Activated CD4-positive, alpha-beta T cell treated with anti-CD3 and anti-CD28 coated beads for 36 hours (primary cell): Measurements from ENCODE around the gene EIF2B4. TPM values are rescaled to one million over a fixed set of nuclear protein-coding genes. Genes with fewer than 3 reads are reported as not detected.

Experiments used
- ATAC-seq: fragments of 200-7000 bp; cut with Tn5 transposase; one replicate; pipeline ENCODE4 v1.10.0; 2021; ENCODE audit warnings: mild to moderate bottlenecking, moderate library complexity
- CTCF ChIA-PET: fragments of 350-600 bp; sonication (Branson Sonifier 250); formaldehyde crosslinking; loops from one replicate; lab custom pipeline; 2021; ENCODE audit warnings: antibody characterized with exemption; lab: Charles Lee
- POLR2A ChIA-PET: fragments of 350-600 bp; sonication (Branson Sonifier 250); formaldehyde crosslinking; loops from one replicate; lab custom pipeline; 2021; ENCODE audit warnings: antibody characterized with exemption, inconsistent platforms; lab: Charles Lee
- DNase-seq: peaks from one replicate; pipeline ENCODE4 v3.0.0-alpha.2; 2020
- H3K27ac Mint-ChIP-seq: one replicate; pipeline ENCODE4 v1.8.0; 2021; ENCODE audit warnings: mixed read lengths
- H3K27me3 Mint-ChIP-seq: one replicate; pipeline ENCODE4 v1.8.0; 2021; ENCODE audit warnings: mixed read lengths
- H3K36me3 Mint-ChIP-seq: one replicate; pipeline ENCODE4 v1.8.0; 2021; ENCODE audit warnings: low read depth, mixed read lengths
- H3K4me1 Mint-ChIP-seq: one replicate; pipeline ENCODE4 v1.8.0; 2021; ENCODE audit warnings: mixed read lengths
- H3K4me3 Mint-ChIP-seq: one replicate; pipeline ENCODE4 v1.8.0; 2021; ENCODE audit warnings: mild to moderate bottlenecking, moderate library complexity, mixed read lengths
- H3K9me3 Mint-ChIP-seq: one replicate; pipeline ENCODE4 v1.8.0; 2021; ENCODE audit warnings: low read depth, mixed read lengths
- intact Hi-C, 2 experiments: fragments of 100-400 bp; cut with DNase I in 1 of 2; cut with micrococcal nuclease in 1 of 2; formaldehyde crosslinking; loops; one replicate each; pipeline versions ENCODE4 v1.14.2 to v1.15.1; 2022 to 2024; cut with DNase I, micrococcal nuclease
- total RNA-seq, 2 experiments: library from RNA; stranded (reverse); gene quantifications; one replicate each; pipeline ENCODE4 v1.2.3, GENCODE V29; 2021

Gene EIF2B4
- total RNA-seq, 2 experiments from 2014 or later: 31.0 to 39.2 TPM

- ATAC-seq: no peak
- POLR2A ChIA-PET: no interaction called here
- no peaks in the 10 kb centered on the region for H3K27me3 Mint-ChIP-seq
- CTCF ChIA-PET: interaction anchor here (0.6 kb wide), 2 partner anchors 435 to 1188 kb away, joined by 3 read pairs; no protein-coding TSS in a partner anchor
- no peak overlapping the region for H3K4me3 Mint-ChIP-seq
- DNase-seq: no peak
- peaks cover 34% of the 10 kb centered on the region for H3K4me1 Mint-ChIP-seq
- intact Hi-C loops: no loop called here
- peaks cover 73% of the 10 kb centered on the region for H3K36me3 Mint-ChIP-seq
- H3K9me3 Mint-ChIP-seq: no peaks in the 10 kb centered on the region
- no peak overlapping the region for H3K27ac Mint-ChIP-seq
These were observed 6.9 kb upstream of the EIF2B4 start for GRCh38 chr2:27376866-27377617.

- Mint-ChIP-seq H3K4me3 (no peak overlapping the region), H3K27me3 (no peaks in the 10 kb centered on the region), H3K4me1 (peaks cover 34% of the 10 kb centered on the region), H3K36me3 (peaks cover 70% of the 10 kb centered on the region), H3K9me3 (no peaks in the 10 kb centered on the region), H3K27ac (no peak overlapping the region)
- intact Hi-C loops: no loop called here
- no peak for DNase-seq
- ChIA-PET CTCF (interaction anchor here (0.6 to 0.7 kb wide), 2 partner anchors 9 to 1031 kb away, joined by 3 to 4 read pairs; no protein-coding TSS in a partner anchor), POLR2A (no interaction called here)
- no peak for ATAC-seq
These were observed 6.2 kb upstream of the EIF2B4 start for GRCh38 chr2:27376151-27376865.

- Mint-ChIP-seq H3K27ac (no peak overlapping the region), H3K27me3 (no peaks in the 10 kb centered on the region)
- CTCF ChIA-PET: interaction anchor here (0.6 to 0.7 kb wide), 2 partner anchors 8 to 1030 kb away, joined by 3 to 4 read pairs; no protein-coding TSS in a partner anchor
These were observed 5.5 kb upstream of the EIF2B4 start for GRCh38 chr2:27375513-27376099.

GRCh38 chr2:27373567-27373966 lies 3.4 kb upstream of the EIF2B4 start:
- peak overlapping the region; percentile 17 for H3K27ac Mint-ChIP-seq
- ATAC-seq: no peak
- peaks cover 53% of the 10 kb centered on the region for H3K36me3 Mint-ChIP-seq
- ChIA-PET CTCF (no interaction called here), POLR2A (no interaction called here)
- no peaks in the 10 kb centered on the region for H3K27me3 Mint-ChIP-seq
- H3K4me3 Mint-ChIP-seq: no peak overlapping the region
- intact Hi-C loops: loop anchor here in 1 of 2 experiments (5.0 kb wide), 1 partner anchor 519 kb away; the partner anchor contains the start of genes BABAM2 and RBKS
- H3K4me1 Mint-ChIP-seq: peaks cover 25% of the 10 kb centered on the region
- DNase-seq: no peak
- no peaks in the 10 kb centered on the region for H3K9me3 Mint-ChIP-seq

More at GRCh38 chr2:27375513-27376099, 5.5 kb upstream of the EIF2B4 start:
- peaks cover 28% of the 10 kb centered on the region for H3K4me1 Mint-ChIP-seq
- intact Hi-C loops: no loop called here
- no peaks in the 10 kb centered on the region for H3K9me3 Mint-ChIP-seq
- DNase-seq: no peak
- ATAC-seq: no peak
- POLR2A ChIA-PET: no interaction called here
- H3K36me3 Mint-ChIP-seq: peaks cover 65% of the 10 kb centered on the region
- no peak overlapping the region for H3K4me3 Mint-ChIP-seq

GRCh38 chr2:27372937-27373336 lies 2.8 kb upstream of the EIF2B4 start:
- Mint-ChIP-seq H3K27me3 (no peaks in the 10 kb centered on the region), H3K36me3 (peaks cover 55% of the 10 kb centered on the region), H3K4me1 (peaks cover 26% of the 10 kb centered on the region), H3K9me3 (no peaks in the 10 kb centered on the region), H3K27ac (peak overlapping the region; percentile 60), H3K4me3 (peak overlapping the region; percentile 90)
- CTCF ChIA-PET: interaction anchor here (0.8 kb wide), 1 partner anchor 12 kb away, joined by 4 read pairs; no protein-coding TSS in a partner anchor
- DNase-seq (no peak), ATAC-seq (no peak)
- POLR2A ChIA-PET: no interaction called here
- intact Hi-C loops: loop anchor here in 1 of 2 experiments (5.0 kb wide), 1 partner anchor 519 kb away; the partner anchor contains the start of genes BABAM2 and RBKS

GRCh38 chr2:27370816-27371620 lies 880 bp upstream of the EIF2B4 start:
- CTCF ChIA-PET: interaction anchor here (0.5 to 2.9 kb wide), 5 partner anchors 9 to 312 kb away, joined by 3 to 18 read pairs (median 4); partner anchors contain the start of genes GTF3C2 and ZNF513
- H3K27ac Mint-ChIP-seq: peak overlapping the region; percentile 95
- H3K36me3 Mint-ChIP-seq: peaks cover 53% of the 10 kb centered on the region
- H3K27me3 Mint-ChIP-seq: no peaks in the 10 kb centered on the region
- peak overlapping the region; percentile 90 for H3K4me3 Mint-ChIP-seq
- intact Hi-C loops: loop anchor here (1.0 to 5.0 kb wide), 18 partner anchors 9 to 521 kb away; partner anchors contain the start of genes GTF3C2 (in 2 of the 2), IFT172 (in 2 of the 2), MPV17 (in 2 of the 2) and NRBP1 (in 2 of the 2)
- POLR2A ChIA-PET: interaction anchor here (0.7 to 1.7 kb wide), 2 partner anchors 14 to 39 kb away, joined by 3 to 5 read pairs; partner anchors contain the start of genes GTF3C2 and PPM1G
- no peaks in the 10 kb centered on the region for H3K9me3 Mint-ChIP-seq
- peak; percentile 7 for ATAC-seq
- DNase-seq: peak; percentile 52
- H3K4me1 Mint-ChIP-seq: peaks cover 39% of the 10 kb centered on the region

- ChIA-PET CTCF (interaction anchor here (0.5 to 2.9 kb wide), 16 partner anchors 9 to 1639 kb away, joined by 3 to 10 read pairs (median 4); partner anchors contain the start of genes GTF3C2, PPM1G and SLC4A1AP), POLR2A (interaction anchor here (0.5 to 1.6 kb wide), 3 partner anchors 13 to 883 kb away, joined by 3 to 10 read pairs (median 10); partner anchors contain the start of gene GTF3C2)
- H3K4me3 Mint-ChIP-seq: peak overlapping the region; percentile 90
- H3K27ac Mint-ChIP-seq: peak overlapping the region; percentile 85
- H3K9me3 Mint-ChIP-seq: no peaks in the 10 kb centered on the region
- no peaks in the 10 kb centered on the region for H3K27me3 Mint-ChIP-seq
- intact Hi-C loops: loop anchor here (1.0 to 5.0 kb wide), 18 partner anchors 11 to 523 kb away; partner anchors contain the start of genes GTF3C2 (in 2 of the 2), IFT172 (in 2 of the 2), MPV17 (in 2 of the 2) and NRBP1 (in 2 of the 2)
- ATAC-seq (peak; percentile 7), DNase-seq (no peak)
- peaks cover 39% of the 10 kb centered on the region for H3K4me1 Mint-ChIP-seq
- H3K36me3 Mint-ChIP-seq: peaks cover 48% of the 10 kb centered on the region
These were observed 590 bp downstream of the EIF2B4 start for GRCh38 chr2:27369471-27370025.

- DNase-seq: no peak
- Mint-ChIP-seq H3K4me3 (no peak overlapping the region), H3K36me3 (peaks cover 33% of the 10 kb centered on the region), H3K4me1 (peaks cover 28% of the 10 kb centered on the region), H3K27me3 (no peaks in the 10 kb centered on the region), H3K27ac (peak overlapping the region; percentile 5), H3K9me3 (no peaks in the 10 kb centered on the region)
- intact Hi-C loops: no loop called here
- peak; percentile 34 for ATAC-seq
- ChIA-PET CTCF (no interaction called here), POLR2A (interaction anchor here (0.6 kb wide), 1 partner anchor 166 kb away, joined by 3 read pairs; no protein-coding TSS in a partner anchor)
These were observed 6.2 kb downstream of the EIF2B4 start for GRCh38 chr2:27363933-27364332.

GRCh38 chr2:27362678-27363420 lies 7.3 kb downstream of the EIF2B4 start:
- ATAC-seq: no peak
- Mint-ChIP-seq H3K4me3 (no peak overlapping the region), H3K36me3 (peaks cover 35% of the 10 kb centered on the region), H3K4me1 (peaks cover 32% of the 10 kb centered on the region), H3K27ac (no peak overlapping the region), H3K27me3 (no peaks in the 10 kb centered on the region), H3K9me3 (no peaks in the 10 kb centered on the region)
- CTCF ChIA-PET: no interaction called here
- POLR2A ChIA-PET: interaction anchor here (0.6 kb wide), 1 partner anchor 23 kb away, joined by 5 read pairs; no protein-coding TSS in a partner anchor
- DNase-seq: no peak
- intact Hi-C loops: no loop called here
